GM18873 (cell line): ENCODE measurements around the gene DOCK8.
"Not testable (repeated sequence)": the region's sequence is repeated elsewhere in the genome, so short reads cannot be mapped to it uniquely, and the experiment has no call there.

Experiments
- ATAC-seq: cut with Tn5 transposase; IDR thresholded peaks from one replicate; pipeline ENCODE4 v1.9.1; 2021; ENCODE audit warnings: mild to moderate bottlenecking, moderate library complexity, moderate number of reproducible peaks; ENCODE audit not compliant: unreplicated experiment, low FRiP score

The DOCK8 gene

DNA sequence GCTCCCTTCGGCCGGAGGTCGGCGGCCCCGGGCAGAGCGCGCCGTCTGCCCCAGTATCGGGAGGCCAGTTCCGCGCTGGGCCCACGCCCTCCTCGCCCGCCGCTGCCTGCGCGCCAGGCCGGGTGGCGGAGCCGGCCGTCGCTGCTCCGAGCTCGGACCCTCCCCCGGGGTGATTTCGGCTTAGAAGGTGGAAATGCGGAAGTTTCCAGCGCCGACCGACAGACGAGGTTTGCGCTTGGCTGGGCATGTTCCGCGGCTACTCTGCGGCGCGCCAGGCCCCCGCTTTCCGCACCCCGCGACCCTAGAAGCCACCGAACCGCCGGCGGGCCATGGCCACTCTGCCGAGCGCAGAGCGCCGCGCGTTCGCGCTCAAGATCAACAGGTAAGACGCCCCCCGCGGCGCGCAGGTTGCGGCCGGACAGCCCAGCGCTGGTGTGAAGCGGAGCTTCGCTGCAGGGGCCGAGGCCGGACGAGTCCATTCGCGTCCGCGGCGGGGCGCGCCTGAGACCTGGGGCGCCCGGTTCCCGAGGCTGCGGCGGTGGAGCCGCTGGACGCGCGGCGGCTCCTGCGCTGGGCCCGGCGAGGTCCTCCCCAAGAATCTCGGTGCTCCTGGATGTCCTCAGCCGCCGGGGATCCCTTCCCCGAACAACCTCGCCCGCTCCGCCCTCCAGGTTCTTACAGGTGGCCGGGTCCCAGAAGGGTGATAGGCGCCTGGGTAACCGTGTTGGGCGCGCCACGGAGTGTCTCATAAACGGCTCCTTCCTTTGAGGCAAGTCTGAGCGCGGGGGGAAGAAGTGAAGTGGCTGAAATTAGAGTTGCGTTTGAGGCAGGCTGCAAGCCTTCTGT is at the start of gene DOCK8:
TSS of gene DOCK8 (plus strand) at position 218 of the 846 bp plus-strand sequence. CDS start at position 330, 112 bp downstream.
- peak; percentile 50 for ATAC-seq

DNA sequence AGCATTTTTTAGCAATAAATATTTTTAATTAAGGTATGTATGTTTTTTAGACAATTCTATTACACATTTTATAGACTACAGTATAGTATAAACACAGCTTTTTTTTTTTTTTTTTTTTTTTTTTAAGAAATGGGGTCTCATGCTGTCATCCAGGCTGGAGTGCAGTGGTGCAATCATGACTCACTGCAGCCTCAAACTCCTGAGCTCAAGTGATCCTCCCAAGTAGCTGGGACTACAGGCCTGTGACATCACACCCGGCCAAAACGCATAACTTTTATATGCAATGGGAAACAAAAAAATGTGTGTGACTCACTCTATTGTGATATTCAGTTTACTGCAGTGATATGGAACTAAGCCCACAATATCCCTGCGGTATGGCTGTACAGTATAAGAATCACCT is 44.9 kb upstream of the DOCK8 start:
- not testable (repeated sequence) for ATAC-seq

DNA sequence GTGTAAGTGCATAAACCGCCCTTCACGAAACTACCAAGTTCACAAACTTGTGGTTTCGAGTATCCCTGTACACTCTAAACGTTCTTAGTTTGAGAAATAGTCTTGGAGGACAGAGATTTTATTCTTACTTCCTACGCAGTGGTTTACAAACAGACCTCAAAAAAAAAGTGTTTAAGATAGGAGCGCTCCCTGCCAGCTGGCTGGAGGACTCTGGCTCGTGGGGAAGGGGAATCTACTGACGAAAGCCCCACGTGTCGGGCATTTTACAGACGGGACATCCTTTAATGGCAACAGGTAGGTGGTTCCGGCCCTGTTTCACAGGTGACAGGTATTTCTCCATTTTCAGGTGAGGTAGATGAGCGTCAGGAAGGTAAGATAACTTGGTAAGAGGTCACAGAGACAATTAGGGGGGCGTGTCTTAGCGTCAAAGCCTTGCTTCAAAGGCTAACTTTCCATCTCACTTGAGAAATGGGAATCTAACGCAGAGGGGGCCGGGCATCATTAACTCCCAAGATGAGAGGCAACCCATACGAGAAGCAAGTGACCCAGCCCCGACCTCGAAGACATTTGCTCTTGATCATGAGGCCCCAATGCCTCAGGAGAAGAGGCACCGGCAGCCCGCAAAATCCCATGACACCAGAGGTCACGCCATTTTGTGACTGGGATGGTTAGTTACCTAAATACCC is 36.4 kb upstream of the DOCK8 start:
- not testable (repeated sequence) for ATAC-seq

DNA sequence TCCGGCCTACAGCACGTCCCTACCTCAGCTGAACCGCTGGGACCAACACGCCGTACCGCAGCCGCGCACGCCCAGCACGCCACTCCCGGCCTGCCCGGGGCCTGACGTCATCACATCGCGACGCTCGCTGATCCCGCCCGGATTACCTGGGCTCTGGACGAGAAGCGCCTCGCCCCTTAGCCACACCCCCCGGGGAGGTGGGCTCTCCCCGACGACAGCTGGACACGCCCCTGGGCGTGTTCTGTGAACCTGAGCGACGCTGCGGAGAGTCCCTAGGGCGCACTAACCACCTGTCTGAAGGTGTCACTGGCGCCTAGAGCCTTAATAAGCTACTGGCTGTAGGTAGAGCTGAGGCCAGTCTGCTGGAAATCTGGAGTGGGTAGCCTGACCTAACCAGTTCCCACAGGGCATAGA is 35.7 kb upstream of the DOCK8 start, which contains the start of gene ZNG1A:
TSS of gene ZNG1A (minus strand) at position 87 of the 414 bp plus-strand sequence. CDS start 87 bp downstream, outside the sequence.
- ATAC-seq: not testable (repeated sequence)

DNA sequence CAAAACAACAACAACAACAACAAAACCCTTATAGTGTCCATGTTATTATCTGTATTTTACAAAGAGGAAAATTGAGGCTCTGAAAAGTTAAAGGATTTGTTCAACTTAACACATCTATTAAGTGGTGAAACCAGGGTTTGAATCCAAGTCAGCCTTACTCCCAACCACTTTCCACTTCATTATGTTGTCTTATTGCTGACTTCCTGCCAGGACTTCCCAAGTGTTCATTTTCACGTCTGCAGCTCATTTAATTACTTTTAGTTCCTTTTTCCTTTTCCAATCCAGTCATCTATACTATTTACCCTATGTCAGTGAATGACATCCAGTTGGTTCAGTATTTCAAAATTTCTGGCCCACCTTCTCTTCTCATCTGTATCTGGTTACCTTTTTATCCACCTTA is 15.1 kb upstream of the DOCK8 start:
- ATAC-seq: not testable (repeated sequence)

DNA sequence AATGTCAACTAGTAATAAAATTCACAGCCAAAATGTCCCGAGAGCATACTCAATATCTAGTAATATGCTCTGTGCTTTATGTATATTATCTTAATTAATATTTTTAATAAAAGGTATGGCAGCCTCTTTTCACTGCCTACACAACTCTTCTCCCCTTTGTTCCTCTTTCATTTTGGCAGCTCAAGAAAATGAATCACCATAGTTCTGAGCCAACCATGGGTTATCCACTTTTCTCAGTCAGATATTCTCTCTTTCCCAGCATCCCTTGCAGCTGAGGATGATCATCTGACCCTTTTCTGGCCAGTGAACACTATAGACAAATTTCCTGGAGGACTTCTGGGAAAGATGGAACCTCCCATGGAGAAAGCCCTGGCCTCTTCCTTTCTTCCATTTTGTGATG is 8.2 kb upstream of the DOCK8 start:
- no peak for ATAC-seq

DNA sequence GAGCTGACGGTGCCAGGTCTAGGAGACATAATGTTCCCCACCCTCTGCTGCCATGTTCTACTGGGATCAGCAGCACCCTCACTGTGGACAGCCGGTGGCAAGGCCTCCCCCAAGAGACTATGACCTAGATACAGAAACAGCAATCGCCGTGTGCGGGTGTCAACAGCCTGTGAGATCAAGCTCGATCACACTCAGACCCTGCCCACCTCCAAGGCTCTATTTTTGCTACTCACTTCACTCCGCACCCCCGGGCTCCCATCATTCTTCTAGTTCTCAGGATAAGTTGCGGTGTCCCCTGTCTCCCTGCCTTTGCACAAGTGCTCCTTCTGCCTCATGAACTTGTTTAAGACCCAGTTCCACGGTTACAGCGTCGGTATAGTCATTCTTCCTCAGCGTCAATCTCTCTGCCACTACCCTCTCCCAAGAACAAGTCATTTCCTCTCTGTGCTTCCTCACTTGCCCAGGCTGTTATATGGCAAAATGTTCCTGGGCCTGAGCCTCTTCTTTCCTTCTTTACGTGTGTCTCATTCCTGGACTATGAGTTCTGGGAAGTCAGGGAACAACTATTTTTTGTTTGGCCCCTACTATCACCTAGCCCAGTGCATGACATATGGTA is 5.4 kb upstream of the DOCK8 start:
- ATAC-seq: no peak

DNA sequence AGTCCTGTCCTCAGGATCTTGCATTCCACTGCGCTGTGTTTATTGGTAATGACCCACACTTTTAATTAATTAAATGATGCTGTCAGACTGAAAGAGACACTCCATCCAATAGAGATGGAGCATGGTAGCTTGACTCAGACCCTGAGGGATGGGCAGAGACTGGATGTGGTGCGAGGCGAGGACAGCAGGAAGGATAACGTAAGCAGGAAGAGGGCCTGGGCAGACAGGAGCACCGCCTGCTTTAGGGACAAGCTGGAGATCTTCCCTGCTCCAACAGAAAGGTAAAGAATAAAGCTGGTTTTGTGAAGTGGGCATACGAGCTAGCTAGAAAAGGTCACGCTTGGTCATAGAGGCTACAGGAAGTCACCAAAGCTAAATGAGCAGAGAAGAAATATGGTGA is 3.6 kb upstream of the DOCK8 start:
- no peak for ATAC-seq

DNA sequence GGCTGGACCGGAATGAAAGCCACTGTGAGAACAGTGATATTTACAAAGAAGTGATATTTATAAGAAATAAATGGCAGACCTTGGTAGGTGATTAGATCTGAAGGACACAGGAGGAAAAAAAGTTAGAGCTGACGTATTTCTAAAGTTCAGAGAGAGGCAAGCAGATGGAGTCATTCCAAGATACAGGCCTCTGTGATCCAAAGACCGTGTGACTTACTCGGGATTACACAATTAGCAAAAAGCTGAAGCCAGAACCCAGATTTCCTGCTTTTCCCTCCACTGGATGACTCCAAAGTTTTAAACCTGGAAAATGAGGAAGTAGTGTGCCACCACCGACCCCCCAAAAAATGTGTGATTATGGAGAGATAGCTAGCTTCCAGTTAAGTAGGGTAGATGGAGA is 3.1 kb upstream of the DOCK8 start:
- no peak for ATAC-seq

DNA sequence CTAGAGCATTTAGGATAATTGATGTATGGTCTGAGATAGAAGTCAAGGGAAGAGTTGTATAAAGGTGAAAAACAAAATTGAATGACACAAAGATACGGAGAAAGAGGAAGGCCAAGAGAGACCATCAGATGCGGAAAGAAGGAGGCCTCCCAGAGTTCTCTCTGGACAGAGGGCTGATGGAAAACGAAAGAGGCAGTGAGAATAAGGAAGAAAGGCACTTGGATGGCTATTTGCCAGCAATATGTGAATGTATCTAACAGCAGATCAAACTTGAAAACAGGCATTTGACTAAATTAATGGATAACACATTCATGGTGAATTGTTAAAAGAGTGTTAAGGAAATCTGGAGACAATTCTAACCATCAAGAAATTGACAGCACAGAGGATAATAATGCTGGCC is 2.4 kb upstream of the DOCK8 start:
- ATAC-seq: no peak

DNA sequence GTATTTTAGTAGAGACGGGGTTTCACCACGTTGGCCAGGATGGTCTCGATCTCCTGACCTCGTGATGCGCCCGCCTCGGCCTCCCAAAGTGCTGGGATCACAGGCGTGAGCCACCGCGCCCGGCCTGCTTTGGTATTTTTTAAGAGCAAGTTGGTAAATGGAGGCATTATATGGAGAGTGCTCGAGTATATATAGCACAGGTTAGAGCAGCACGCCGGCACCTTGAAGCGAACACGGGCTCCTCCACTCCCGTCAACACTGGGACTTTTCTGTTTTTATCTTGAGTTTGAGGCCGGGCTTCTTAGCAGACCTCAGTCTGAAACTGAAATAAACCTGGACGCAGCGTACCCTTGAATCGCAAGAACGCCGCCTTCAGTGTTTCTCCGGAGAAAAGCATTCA is 764 bp upstream of the DOCK8 start:
- ATAC-seq: not testable (repeated sequence)

DNA sequence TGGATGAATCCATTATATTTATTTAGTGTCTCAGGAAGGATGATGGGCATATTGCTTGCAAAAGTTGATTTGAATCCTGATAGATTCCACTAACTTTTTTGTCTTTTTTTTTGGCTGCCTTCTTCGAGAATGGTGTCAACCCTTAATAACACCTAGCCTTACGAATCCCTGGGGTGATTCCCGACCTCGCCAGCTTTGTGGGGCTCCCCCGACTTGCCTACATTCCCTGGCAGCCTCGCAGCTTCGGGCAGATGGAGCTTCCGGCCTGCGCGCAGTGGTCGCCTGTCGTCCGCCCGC is 366 bp upstream of the DOCK8 start:
- ATAC-seq: no peak

DNA sequence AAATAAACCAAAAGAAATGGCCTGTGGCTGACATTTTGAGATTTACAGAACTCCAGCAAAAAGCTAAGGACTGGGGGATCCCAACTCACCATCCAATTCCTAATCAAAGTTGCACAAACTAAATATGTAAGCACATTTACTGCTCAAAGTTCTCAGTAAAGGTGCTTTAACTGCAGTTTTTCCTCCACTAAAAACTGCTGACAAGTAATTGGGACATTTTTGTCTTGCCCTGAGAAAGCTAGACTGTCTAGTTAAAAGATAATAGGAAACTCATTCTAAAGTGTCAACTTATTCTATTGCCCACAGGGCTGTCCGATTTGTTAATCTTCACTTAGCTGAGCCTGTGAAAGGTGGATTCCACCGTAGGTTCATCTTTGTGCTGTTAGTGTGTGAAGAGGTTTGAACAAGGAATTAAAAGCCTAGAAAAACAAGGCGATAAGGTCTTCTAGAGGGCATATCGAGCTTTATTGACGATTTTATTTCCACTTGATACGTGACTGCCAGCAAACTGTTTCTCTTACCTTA is 1.0 kb downstream of the DOCK8 start:
- ATAC-seq: no peak

DNA sequence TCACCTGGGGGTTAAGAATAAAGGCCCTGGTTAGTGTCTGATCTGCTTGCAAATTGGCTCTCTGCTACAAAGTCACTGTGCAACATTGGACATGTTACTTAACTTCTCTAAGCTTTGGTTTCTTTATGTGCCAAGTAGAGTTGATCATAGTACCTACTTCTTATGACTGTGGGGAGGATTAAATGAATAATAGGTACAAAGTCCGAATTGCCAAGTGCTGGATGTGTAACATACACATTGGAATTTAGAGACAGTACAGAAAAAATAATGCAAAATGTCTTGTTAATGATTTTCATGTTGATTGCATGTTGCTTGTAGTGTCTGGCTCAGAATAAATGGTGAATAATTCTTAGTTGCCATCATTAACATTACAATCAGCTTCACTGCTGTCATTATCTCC is 2.2 kb downstream of the DOCK8 start:
- no peak for ATAC-seq

DNA sequence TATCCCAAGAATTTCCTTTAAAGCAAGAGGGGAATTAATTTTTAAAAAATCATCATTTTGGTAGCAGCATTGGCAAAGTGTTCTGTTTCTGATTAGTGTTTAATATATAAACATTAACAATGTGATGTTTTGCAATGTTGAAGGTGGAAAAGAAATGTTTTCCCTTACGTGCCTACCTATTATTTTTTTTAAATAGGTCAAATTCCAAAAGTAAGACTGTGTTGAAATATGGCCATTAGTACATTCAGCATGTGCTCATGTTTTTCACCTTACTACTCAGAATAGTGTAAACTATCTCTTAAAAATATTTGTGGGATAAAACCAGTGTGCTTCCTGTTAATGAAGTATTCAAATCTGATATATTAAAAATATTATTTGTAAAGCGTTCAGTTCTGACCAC is 3.3 kb downstream of the DOCK8 start:
- no peak for ATAC-seq

DNA sequence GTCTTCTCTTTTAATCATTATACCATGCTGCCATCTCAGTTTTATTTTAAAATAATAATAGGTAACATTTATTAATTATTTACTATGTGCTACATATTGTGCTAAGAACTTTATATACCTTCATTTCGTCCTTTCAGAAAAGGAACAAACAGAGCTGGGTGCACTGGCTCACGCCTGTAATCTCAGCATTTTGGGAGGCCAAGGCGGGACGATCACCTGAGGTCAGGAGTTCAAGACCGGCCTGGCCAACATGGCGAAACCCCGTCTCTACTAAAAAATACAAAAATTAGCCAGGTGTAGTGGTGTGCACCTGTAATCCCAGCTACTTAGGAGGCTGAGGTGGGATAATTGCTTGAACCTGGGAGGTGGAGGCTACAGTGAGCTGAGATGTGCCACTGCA is 4.4 kb downstream of the DOCK8 start:
- not testable (repeated sequence) for ATAC-seq

DNA sequence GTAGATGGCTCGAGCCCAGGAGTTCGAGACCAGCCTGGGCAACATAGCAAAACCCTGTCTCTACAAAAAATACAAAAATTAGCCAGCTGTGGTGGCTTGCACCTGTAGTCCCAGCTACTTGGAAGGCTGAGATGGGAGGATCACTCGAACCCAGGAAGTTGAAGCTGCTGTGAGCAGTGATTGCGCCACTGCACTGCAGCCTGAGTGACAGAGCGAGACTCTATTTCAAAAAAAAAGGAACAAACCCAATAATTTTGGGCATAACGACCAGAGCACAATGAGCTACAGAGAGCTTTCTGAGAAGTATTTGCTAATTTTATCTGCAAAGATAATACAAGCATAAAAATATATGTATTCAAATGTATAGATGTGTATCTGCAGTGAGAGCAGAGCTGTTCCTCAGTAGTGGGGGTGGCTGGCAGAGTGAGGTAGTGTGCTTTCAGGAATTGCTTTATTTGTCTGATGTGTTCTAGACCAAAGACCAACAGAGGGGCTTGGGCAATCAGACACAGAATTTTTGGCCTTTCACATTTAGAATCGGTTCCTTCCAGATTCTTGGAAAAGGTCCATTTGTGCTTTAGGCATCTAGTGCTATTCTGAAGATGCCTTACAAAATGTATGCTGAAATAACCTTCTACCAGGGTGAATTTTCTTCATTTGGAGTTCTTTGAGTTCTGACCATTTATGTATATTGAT is 5.2 kb downstream of the DOCK8 start:
- ATAC-seq: no peak

DNA sequence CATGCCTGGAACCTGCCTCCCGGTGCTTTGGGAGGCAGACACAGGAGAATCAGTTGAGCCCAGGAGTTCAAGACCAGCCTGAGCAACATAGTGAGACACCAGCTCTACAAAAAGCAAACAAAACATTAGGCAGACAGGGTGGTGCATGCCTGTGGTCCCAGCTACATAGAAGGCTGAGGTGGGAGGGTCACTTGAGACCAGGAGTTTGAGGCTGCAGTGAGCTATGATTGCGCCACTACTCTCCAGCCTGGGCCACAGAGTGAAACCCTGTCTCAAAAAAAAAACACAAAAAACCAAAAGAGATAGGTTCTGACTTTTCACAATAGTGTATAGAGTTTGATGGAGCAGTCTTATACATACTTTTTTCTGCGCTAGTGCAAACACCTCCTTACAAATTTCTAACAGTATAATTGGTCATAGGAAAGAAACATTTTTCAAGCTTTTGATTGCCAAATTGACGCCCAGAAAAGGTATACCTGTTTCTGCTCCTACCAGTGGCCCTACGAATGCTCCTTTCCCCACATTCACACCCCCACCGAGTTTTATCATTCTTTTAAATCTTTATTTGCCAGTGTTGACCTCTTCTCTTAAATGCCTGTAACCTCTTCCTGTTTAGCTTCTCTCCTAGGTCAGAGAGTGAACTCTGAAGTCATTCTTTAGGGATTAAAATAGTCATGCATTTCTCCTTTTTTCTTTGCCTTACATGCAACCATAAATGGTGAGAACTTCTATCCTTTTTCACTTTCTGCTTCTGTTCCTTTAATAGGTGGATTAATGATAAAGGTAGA is 7.5 kb downstream of the DOCK8 start:
- no peak for ATAC-seq

DNA sequence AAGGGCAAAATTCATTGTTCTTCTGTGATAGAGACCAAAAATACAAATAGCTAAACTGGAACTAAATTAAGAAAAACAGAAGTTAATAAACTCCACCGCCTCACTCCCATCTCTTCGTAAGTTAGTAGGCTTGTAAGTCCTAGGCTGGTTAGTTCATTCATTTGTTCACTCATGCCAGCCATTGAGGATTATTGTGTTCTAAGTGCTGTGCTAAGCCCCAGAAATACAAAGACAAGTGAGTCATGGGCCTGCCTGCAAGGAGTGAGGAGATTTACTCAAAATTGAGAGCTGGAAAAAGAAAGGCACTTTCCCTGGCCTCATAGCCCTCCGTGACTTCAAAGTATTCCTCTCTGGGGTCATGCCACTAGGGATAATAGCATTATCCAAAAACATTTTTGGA is 8.5 kb downstream of the DOCK8 start:
- no peak for ATAC-seq

DNA sequence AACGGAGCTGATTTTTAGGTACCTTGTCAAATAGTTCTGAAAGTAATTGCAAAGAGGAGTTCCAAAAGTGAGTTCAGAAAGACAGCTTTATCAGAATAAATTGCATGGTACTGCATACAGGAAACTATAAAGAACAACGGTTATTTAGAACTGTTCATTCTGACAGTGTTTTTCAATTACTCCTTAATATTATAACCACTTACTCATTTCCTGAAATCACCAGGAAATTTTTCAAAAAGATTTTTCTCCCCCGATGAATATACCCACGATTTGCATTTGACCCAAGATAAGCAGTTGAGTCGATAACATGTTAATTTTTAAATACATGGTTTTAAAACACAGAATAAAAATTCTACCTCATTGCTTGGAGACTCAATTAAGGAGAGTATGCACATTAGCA is 9.4 kb downstream of the DOCK8 start:
- ATAC-seq: no peak
